GM21528 (cell line): ENCODE measurements around the gene NMRAL1.

ENCODE experiments used
- ATAC-seq: cut with Tn5 transposase; IDR thresholded peaks from one replicate; pipeline ENCODE4 v1.9.1; 2021; ENCODE audit warnings: mild to moderate bottlenecking, moderate library complexity; ENCODE audit not compliant: unreplicated experiment, low FRiP score

The NMRAL1 gene

DNA sequence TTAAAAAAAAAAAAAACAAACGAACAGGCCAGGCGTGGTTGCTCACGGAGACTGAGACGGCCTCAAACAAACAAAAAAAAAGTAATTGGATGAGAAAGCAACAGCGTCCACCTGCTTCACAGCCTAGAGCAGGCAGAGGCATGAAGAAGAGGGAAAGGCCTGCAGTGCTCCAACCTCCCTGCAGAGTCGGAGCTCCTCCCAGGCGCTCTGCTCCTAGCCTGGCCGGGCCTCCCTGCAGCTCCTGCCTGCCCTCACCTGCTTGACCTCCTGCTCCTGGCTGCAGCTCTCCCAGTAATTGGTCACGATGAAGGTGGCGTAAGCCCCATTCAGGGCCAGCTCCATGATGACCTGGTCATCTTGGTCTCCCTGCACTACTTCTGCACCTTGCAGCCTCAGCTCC is 5.5 kb downstream of the NMRAL1 start:
- ATAC-seq, result no peak

DNA sequence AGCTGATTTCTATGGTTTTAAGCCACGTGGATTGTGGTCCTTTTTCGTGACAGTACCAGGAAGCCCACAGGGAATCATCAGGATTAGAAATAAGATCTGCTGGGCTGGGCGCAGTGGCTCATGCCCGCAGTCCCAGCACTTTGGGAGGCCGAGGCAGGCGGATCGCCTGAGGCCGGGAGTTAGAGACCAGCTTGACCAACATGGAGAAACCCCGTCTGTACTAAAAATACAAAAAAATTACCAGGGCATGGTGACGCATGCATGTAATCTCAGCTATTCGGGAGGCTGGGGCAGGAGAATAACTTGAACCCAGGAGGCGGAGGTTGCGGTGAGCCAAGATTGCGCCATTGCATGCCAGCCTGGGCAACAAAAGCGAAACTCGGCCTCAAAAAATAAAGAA is 6.5 kb downstream of the NMRAL1 start:
- no peak for ATAC-seq

DNA sequence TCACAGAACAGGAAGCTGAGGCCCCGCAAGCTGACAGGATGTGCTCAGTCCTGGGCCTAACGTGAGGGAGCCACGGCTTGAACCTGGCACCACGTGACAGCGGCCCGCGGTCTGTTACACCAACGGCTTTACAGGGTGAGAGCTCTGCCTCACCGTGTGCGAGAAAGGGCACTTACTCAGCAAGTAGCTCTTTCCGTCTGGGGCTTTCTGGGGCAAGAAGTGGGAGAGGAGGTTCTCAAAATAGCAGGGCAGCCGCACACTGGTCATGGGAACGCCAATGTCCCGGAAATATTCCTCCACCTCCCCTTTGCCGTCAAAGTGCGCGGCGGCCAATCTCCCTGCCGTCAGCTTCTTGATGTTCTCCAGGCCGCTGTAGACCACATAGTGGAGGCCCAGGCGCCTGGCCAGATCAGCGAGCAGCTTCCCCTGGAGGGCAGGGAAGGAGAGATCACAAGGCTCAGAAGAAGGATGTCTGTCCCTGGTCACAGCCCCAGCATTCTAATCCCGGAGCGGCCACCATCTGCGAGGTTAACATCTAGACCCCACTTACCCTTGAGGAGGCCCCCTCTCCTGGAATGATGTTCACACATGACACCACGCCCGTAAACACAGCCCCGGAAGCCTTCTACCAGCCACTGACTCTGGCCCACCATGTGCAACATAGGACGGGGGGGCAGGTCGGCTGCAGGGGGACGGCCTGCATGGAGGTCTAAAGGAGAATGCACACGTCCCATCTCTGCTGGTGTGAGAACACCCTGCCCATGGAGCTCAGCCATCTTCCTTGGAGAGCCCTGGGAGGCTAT is 8.2 kb downstream of the NMRAL1 start:
- no peak for ATAC-seq

DNA sequence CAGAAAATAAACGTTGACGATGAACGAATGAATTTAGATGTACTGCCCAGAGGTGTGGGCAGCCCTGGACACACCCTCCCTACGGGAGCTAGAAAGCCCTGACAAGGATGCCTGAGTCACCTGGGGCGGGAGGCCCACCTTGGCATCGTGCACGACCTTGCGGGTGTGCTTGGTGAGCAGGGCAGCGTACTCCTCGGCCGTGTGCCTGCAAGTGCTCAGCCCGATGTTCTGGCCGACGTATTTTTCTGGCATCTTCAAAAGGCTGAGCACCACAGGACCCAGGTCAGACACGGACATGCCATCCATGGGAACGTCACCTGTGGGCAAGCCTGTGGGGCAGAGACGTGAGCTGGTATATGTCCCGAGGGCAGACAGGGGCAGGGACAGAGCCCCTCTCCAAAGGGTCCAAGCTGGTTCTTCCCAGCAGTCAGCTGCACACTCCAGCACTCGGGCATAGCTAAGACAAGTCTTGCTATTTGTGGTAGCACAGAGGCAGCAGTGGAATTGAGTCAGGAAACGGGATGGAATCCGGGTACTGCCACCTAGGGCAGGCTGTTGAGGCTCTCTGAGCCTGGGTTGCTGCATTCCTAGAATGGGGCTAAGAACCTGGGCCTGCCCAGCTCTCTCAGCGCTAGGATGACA is 10.8 kb downstream of the NMRAL1 start:
- ATAC-seq, result no peak

DNA sequence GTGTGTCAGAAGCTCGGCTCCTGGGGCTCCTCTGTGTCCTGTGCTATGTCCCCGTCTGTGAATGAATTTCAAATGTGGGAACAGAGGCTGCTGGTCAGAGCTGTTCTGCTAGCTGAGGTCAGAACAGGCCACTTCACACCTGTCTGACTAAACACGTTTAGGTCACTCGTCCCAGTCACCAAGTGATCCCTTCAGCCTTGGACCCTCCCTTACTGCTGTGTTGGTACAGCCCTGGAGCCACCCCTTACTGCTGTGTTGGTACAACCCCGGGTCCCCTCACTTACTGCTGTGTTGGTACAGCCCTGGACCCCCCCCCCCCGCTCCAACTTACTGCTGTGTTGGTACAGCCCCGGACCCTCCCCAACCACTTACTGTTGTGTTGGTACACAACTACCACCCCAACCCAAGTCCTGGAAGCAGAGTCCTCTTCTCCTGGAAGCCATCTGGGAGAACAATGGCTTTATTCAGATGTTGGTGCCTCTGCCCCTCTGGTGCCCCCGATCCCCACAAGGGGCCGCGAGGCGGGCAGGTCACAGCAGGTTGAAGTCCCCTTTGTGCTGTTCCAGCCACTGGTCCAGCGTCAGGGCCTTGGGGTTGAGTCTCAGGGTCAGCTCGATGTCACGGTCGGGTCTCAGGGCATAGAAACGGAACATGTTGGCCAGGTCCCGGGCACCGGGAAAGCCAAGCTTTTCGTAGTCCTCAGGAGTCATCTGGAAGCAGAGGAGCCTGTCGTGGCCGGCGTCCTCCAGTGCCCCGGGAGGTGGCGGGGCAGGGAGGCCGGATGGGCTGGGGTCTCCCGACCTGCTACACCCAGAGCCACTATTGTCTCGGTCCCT is 13.0 kb downstream of the NMRAL1 start:
- no peak for ATAC-seq

DNA sequence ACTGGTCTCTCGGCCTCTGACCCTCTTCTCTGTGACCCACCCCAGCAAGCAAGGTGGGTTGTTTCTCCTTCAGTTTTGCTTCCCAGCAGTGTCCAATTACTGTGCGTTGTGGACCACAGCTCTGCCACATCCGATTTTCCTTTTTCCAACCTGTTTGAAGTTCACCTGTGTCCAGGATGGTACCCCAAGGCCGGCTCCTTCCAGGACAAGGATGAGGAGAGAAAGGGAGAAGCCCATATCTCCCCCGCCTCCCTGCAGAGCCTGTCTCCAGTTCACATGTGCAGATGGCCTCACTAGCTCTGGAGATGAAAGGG is 13.5 kb downstream of the NMRAL1 start:
- no peak for ATAC-seq

DNA sequence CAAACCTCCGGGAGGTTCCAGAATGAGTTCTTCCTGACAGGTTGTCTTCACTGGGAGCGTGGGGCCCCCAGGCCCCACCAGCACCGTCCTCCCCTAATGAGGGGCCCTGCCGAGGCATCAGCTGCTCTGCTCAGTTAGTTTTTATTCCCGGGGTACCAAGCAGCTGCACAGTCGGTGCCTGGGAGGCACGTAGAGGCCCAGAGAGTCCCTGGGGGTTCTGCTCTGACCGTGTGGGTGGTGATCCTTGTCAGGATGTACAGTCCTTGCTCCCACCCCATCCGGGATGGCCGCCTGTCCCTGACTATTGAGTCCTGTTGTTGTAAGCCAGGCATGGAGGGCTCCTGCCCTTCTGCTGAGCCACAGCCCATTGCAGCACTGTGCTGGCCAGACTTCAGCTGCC is 18.5 kb downstream of the NMRAL1 start:
- no peak for ATAC-seq

DNA sequence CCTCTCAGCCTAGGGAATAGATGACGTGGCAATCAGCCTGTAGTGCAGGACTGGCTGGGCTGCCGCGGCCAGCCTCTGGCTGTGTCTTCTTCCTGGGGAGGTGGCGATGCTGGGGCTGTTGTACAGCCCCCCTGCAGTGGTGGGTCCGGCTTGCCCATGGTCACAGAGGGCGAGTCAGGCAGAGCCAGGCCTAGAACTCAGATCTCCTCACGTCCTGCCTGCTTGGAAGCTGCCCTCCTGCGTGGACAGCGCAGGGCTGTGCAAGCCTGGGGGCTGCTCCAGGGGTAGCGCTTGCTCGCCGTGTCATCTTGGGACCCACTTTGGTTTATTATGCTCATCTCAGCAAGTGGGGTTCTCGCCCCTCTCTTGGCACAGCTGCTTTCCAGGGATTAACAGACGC is 19.3 kb downstream of the NMRAL1 start:
- ATAC-seq, result no peak

DNA sequence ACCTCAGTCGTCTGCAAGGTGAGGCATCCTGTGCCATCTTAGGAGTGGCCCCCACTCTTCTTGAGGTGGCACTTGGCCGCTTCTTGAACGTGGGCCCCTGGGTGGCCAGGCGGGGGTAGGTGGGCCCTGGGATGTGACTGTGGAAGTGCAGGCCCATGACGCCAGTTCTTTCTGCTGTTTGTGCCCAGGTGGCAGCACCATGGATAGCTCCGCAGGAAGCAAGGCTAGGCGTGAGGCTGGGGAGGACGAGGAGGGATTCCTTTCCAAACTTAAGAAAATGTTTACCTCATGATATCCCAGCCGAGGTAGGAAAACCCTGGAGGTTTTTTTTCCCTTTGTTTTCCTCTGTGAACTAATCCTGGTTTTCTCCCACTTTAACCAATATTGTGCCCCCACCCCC is 19.8 kb downstream of the NMRAL1 start:
- no peak for ATAC-seq

DNA sequence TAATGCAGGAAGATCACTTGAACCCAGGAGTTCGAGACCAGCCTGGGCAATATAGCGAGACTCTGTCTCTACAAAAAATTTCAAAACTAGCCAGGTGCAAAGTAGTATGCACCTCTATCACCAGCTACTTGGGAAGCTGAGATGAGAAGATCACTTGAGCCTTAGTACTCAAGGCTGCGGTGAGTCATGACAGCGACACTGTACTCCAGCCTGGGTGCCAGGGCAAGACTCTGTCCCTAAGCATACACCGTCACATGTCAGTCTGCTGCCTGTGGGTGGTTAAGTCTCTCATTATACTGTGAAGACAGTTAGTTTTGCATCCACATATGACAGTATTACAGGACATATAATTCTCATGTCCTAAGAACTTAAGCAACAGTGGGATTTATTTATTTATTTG is 21.8 kb downstream of the NMRAL1 start:
- no peak for ATAC-seq

DNA sequence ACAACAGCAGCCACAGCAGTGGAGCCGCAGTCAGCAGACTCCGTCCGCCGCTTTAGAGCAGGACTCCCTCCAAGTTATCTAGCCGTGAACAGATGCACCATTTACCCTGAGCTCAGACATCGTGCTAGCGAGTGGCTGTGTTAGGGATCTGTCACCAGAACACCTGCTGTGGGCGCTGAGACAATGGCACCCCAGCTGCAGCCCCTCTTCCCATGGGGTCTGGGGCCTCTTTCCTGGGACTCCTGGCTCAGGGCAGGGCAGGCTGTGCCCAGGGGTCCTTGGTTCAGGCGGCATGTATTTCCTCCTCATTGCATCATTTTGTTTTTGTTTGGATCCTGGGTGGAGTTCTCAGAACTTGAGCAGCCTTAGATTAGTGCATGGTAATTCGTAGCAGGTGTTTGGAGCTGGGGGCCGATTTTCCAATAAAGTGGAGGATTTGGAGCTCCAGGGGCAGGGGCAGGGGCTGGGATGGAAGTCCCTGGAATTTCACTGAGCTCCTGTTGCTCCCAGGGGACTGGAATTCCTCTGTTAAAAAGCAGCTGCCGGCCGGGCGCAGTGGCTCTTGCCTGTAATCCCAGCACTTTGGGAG is 23.4 kb downstream of the NMRAL1 start:
- no peak for ATAC-seq

DNA sequence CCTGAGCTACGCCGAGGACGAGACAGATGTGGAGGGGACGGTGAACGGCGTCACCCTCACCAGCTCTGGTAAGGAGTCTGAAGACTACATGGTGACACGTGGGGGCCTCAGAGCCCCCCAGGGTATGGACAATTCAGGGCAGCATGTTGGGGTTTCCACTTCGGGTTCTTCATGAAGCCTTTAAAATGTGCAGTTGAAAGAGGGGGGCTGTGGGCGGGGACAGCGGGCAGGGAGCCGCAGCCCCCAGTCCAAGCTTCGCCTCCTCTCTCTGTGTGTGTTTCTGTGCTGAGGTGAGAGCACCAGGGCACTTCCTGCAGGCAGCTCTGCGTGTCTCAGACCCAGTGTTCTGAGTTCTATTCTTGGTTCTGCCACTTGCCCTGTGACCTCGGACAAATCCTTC is 24.0 kb downstream of the NMRAL1 start:
- ATAC-seq, result no peak

DNA sequence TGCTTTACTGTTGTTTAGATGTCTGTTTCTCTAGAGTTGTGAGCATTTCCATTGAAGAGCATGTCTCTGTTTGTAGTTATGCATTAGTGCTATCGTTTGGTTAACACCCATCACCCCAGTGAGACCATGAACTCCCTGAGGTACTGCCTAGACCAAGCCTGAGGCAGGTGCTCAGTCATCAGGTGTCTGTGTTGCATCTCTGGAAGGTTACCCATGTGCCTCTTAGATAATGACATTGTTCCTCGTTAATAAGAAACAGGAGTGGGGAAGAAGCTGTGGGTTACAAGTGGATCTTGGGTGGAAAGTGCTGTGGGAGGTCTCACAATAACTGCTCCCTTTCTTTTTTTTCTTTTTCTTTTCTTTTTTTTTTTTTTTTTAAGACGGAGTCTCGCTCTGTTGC is 30.4 kb downstream of the NMRAL1 start:
- ATAC-seq, result no peak

DNA sequence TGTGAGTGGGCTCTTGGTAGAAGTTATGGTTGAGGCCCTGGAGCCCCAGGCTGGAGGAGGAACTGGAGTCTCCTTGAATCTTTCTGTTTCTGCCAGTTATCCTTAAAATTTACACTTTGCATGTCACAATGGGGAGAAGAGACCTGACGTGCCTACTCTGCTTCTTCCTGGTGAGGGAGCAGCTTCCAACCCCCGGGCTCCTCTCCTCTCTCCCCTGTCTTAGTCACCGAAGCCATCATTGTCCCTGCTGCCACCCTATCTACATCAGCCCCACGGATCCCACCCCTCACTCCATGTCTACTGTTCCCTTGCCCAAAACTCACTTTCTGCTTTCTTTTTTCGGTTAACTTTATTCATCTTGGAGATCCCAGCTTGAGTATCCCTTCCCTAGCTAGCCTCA is 31.2 kb downstream of the NMRAL1 start:
- ATAC-seq, result no peak

DNA sequence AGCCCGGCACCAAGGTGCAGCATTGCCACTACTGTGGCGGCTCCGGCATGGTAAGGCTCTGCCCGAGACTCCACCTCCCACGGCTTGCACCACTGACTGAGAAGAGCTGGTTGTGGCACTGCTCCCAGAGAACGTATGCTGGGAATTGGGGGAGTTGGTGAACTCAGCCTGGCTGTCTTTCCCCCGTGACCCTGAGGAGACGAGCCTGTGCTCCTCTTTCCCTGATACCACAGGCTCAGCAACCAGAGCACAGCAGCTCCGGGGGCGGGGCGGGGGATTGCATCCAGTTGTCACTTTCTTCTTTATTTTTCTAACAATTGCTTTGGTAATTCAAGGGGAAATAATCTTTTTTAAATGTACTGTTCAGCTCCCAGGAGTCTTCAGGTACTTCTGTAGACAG is 32.1 kb downstream of the NMRAL1 start:
- ATAC-seq, result no peak

DNA sequence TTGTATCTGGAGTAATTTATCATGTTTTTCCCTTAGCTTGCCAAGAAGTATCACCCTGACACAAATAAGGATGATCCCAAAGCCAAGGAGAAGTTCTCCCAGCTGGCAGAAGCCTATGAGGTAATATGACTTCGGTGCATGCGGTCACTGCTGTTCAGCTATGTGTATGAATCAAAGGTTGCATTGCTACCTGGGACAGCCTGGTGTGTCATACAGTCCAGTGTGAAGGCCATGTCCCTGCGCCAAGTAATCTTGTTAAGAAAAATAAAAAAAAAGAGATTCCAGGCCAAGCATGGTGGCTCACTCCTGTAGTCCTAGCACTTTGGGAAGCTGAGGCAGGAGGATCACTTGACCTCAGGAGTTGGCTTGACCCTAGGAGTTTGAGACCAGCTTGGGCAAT is 37.1 kb downstream of the NMRAL1 start:
- no peak for ATAC-seq

DNA sequence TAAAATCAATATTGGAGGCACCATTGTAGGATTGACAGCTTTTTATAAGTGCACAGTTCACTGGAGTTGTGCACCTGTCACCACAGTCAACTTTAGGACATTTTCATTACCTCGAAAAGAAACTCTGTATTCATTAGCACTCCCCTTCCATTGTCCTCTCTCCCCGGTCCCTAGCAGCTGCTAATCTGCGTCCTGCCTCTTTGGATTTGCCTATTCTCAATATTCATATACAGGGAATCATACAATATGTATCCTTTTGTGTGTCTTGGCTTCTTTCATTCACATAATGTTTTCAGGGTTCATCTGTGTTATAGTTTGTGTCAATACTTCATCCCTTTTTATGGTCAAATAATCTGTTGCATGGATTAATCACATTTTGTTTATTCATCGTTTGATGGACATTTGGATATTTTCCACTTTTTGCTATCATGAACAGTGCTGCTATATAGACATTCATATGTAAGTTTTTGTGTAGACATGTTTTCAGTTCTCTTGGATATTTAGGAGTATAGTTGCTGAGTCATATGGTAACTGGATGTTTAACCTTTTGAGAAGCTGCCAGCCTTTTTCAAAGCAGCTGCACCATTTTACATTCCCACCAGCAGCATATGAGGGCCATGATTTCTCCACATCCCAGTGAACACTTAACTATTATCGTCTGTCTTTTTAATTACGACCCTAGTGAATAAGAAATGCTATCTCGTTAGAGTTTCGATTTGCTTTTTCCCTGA is 38.9 kb downstream of the NMRAL1 start:
- no peak for ATAC-seq

DNA sequence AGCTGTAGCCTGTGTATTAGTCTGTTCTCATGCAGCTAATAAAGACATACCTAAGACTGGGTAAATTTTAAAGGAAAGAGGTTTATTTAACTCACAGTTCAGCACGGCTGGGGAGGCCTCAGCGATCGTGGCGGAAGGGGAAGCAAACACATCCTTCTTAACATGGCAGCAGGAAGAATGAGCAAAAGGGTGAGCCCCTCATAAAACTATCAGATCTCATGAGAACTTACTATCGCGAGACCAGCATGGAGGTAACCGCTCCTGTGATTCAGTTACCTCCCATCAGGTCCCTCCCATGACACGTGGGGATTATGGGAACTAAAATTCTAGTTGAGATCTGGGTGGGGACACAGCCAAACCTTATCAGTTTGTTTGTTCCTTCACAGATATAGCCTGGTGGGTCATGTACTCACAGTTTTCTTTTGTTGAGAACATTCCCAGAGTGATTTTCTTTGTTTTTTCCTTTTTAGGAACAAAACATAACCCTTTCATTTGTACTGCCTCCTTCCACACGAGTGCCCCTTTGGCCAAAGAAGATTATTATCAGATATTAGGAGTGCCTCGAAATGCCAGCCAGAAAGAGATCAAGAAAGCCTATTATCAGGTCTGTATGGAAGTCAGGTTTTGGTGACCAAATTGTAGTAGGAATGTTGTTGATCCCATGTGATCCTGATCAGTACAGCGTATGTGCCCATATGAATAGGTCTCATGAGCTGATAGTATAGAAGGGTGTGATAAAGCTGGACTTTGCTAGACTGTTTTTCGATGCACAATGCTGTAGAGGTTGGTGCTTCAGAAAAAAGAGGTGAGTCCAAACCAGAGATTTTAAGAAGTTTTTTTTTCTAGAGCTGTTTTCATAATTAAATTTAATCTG is 40.3 kb downstream of the NMRAL1 start:
- ATAC-seq, result no peak

DNA sequence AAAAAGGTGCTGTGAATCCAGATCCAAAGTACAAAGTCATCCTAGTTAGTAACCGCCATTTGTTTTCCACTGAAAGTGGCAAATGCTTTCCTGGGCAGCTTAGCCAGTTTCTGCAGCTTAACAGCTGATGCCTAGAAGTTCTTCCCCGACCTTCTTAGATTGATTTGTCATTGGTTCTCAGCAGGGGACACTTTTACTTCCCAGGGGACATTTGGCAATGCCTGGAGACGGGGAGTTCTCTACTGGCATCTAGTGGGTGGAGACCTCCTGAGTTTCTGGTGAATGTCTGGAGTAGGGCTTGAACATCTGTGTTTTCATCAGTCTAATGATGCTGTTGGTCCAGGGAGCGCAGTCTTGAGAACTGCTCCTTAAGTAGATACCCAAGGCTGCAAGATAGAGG is 41.2 kb downstream of the NMRAL1 start:
- no peak for ATAC-seq

DNA sequence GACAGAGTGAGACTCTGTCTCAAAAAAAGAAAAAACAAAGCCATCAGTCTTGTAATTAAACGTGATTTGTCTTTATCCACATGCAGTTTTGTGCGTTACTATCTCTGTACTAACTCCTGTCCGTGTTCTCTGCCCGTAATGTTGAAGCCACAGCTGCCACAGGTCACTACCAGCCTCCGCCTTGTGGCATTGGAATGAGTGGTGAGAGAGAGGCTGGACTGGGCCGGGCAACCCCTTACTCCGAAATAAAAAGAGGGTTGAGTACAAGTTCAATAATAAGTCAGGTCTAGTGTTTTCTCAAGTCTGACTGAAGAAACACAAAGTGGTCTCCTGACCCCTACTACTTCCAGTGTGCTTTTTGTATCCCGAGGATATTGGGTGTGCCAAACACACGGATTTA is 43.4 kb downstream of the NMRAL1 start:
- no peak for ATAC-seq
